IMR-90 (cell line): ENCODE measurements around the gene CDKN2B-AS1. TPM values are rescaled to one million over a fixed set of nuclear protein-coding genes. Genes with fewer than 3 reads are reported as not detected.

Experiments
- ATAC-seq: fragments of 200-7000 bp; cut with Tn5 transposase; 2 replicates; pipeline ENCODE4 v1.9.1; 2020; ENCODE audit warnings: low read depth, mild to moderate bottlenecking, moderate library complexity
- BruUV-seq: library from RNA; stranded (reverse); fragments of 400-500 nt; replicated peaks from 2 replicates; lab custom pipeline; 2021; lab: Mats Ljungman, UMichigan
- CTCF ChIA-PET: fragments of 300-600 bp; formaldehyde crosslinking; extraction: SDS; loops from one replicate; lab custom pipeline; 2021; ENCODE audit warnings: antibody characterized with exemption; lab: Yijun Ruan, JAX
- POLR2A ChIA-PET: fragments of 300-600 bp; sonication (Branson Sonifier 250); formaldehyde crosslinking; loops from one replicate; lab custom pipeline; 2022; ENCODE audit warnings: antibody characterized with exemption; ENCODE audit not compliant: unreplicated experiment; lab: Charles Lee
- DNase-seq: peaks from one replicate; pipeline ENCODE4 v3.0.0; 2013
- H2AFZ ChIP-seq: replicated peaks from 2 replicates; pipeline ENCODE3; 2013; ENCODE audit warnings: low read length, mild to moderate bottlenecking; ENCODE audit not compliant: poor library complexity
- H2AK5ac ChIP-seq: 2 replicates; pipeline ENCODE4 v1.6.1; 2013; ENCODE audit warnings: low read depth, low read length, inconsistent platforms
- H2AK9ac ChIP-seq: replicated peaks from 2 replicates; pipeline ENCODE3; 2013; ENCODE audit warnings: mild to moderate bottlenecking, low read depth, low read length, moderate library complexity; ENCODE audit not compliant: poor library complexity
- H2BK120ac ChIP-seq: 2 replicates; pipeline ENCODE4 v1.6.1; 2013; ENCODE audit warnings: low read depth, low read length, inconsistent platforms
- H2BK15ac ChIP-seq: 3 replicates; pipeline ENCODE4 v1.6.1; 2013; ENCODE audit warnings: low read depth, low read length, inconsistent platforms
- H2BK20ac ChIP-seq: 2 replicates; pipeline ENCODE4 v1.6.1; 2013; ENCODE audit warnings: low read depth, mild to moderate bottlenecking, inconsistent platforms, low read length, moderate library complexity
- H2BK5ac ChIP-seq: 2 replicates; pipeline ENCODE4 v1.6.1; 2013; ENCODE audit warnings: mild to moderate bottlenecking, low read depth, low read length, inconsistent platforms; ENCODE audit not compliant: poor library complexity, severe bottlenecking
- H3K14ac ChIP-seq: replicated peaks from 2 replicates; pipeline ENCODE4 v1.6.1; 2013; ENCODE audit warnings: low read depth, low read length, inconsistent platforms
- H3K18ac ChIP-seq: 2 replicates; pipeline ENCODE4 v1.6.1; 2013; ENCODE audit warnings: low read depth, low read length, control low read depth
- H3K23ac ChIP-seq: 2 replicates; pipeline ENCODE4 v1.6.1; 2013; ENCODE audit warnings: low read depth, low read length, inconsistent platforms
- H3K27ac ChIP-seq: 2 replicates; pipeline ENCODE4 v1.5.1; 2013; ENCODE audit warnings: mild to moderate bottlenecking, control low read depth, low read length; ENCODE audit not compliant: insufficient read depth
- H3K27me3 ChIP-seq: 2 replicates; pipeline ENCODE4 v1.6.1; 2013; ENCODE audit warnings: low read length; ENCODE audit not compliant: control insufficient read depth, insufficient read depth
- H3K36me3 ChIP-seq: 2 replicates; pipeline ENCODE4 v1.6.1; 2013; ENCODE audit warnings: low read length, mixed read lengths; ENCODE audit not compliant: control insufficient read depth, insufficient read depth
- H3K4ac ChIP-seq: 2 replicates; pipeline ENCODE4 v1.6.1; 2013; ENCODE audit warnings: low read depth, low read length, inconsistent platforms
- H3K4me1 ChIP-seq: 2 replicates; pipeline ENCODE4 v1.6.1; 2013; ENCODE audit warnings: low read length, mixed read lengths; ENCODE audit not compliant: control insufficient read depth, insufficient read depth
- H3K4me2 ChIP-seq: 2 replicates; pipeline ENCODE4 v1.6.1; 2013; ENCODE audit warnings: low read depth, mild to moderate bottlenecking, control low read depth, low read length, moderate library complexity
- H3K4me3 ChIP-seq: 2 replicates; pipeline ENCODE4 v1.5.1; 2013; ENCODE audit warnings: low read depth, mild to moderate bottlenecking, control low read depth, low read length, moderate library complexity; ENCODE audit not compliant: insufficient read depth
- H3K56ac ChIP-seq: 2 replicates; pipeline ENCODE4 v1.6.1; 2013; ENCODE audit warnings: low read length, inconsistent platforms; ENCODE audit not compliant: insufficient read depth; ENCODE audit errors: extremely low read depth
- H3K79me1 ChIP-seq, 2 experiments: 2 replicates each; pipeline ENCODE4 v1.6.1; 2013; ENCODE audit warnings: low read length in 2 of 2, inconsistent platforms in 1 of 2, low read depth in 1 of 2
- H3K9ac ChIP-seq: 2 replicates; pipeline ENCODE4 v1.6.1; 2013; ENCODE audit warnings: low read depth, low read length, control low read depth
- H3K9me1 ChIP-seq: 2 replicates; pipeline ENCODE4 v1.6.1; 2013; ENCODE audit warnings: low read length, inconsistent platforms; ENCODE audit not compliant: insufficient read depth
- H3K9me3 ChIP-seq: 2 replicates; pipeline ENCODE4 v1.6.1; 2013; ENCODE audit warnings: low read length; ENCODE audit not compliant: control insufficient read depth, insufficient read depth
- H4K20me1 ChIP-seq: 2 replicates; pipeline ENCODE4 v1.6.1; 2013; ENCODE audit warnings: low read length, inconsistent platforms; ENCODE audit not compliant: insufficient read depth
- H4K5ac ChIP-seq: 2 replicates; pipeline ENCODE4 v1.6.1; 2013; ENCODE audit warnings: mild to moderate bottlenecking, low read depth, low read length, control low read depth
- H4K8ac ChIP-seq, 2 experiments: 2 replicates each; pipeline ENCODE4 v1.6.1; 2013; ENCODE audit warnings: low read depth in 2 of 2, low read length in 2 of 2, control low read depth in 1 of 2, inconsistent platforms in 1 of 2
- H4K91ac ChIP-seq: 2 replicates; pipeline ENCODE4 v1.6.1; 2013; ENCODE audit warnings: low read depth, low read length, inconsistent platforms; ENCODE audit not compliant: insufficient read depth
- CHD1 ChIP-seq: IDR thresholded peaks from 2 replicates; pipeline ENCODE4 v1.6.1; 2012; ENCODE audit warnings: low read depth, low read length, improper control_type of control experiment
- MAFK ChIP-seq: IDR thresholded peaks from 2 replicates; pipeline ENCODE4 v1.6.1; 2012; ENCODE audit warnings: low read depth, low read length, improper control_type of control experiment
- RCOR1 ChIP-seq: IDR thresholded peaks from 2 replicates; pipeline ENCODE4 v1.6.1; 2012; ENCODE audit warnings: mild to moderate bottlenecking, low read length, improper control_type of control experiment; ENCODE audit not compliant: insufficient replicate concordance
- RFX5 ChIP-seq: IDR thresholded peaks from 2 replicates; pipeline ENCODE4 v1.8.0; 2012; ENCODE audit warnings: low read depth, mild to moderate bottlenecking, low read length, moderate library complexity
- WGBS, 2 experiments: methylation state at CpG; one replicate each; pipeline versions ENCODE4 v1.1.5 to v1.1.7; 2013; ENCODE audit warnings: missing lambda C conversion rate in 2 of 2; ENCODE audit not compliant: insufficient read length in 1 of 2; ENCODE audit errors: extremely low coverage in 2 of 2; 5-methylcytosine and 5-hydroxymethylcytosine counted together
- dilution Hi-C: fragments of 300-500 bp; cut with HindIII; formaldehyde crosslinking; loops from one replicate; pipeline ENCODE4 v1.14.3; 2018; ENCODE audit warnings: low sequenced_read_pairs; ENCODE audit not compliant: unreplicated experiment
- in situ Hi-C: fragments of 300-500 bp; cut with MboI; formaldehyde crosslinking; loops from 3 replicates; pipeline ENCODE4 v1.14.3; 2019; ENCODE audit warnings: low sequenced_read_pairs, inconsistent platforms, mixed read lengths
- intact Hi-C: fragments of 100-400 bp; cut with micrococcal nuclease; formaldehyde crosslinking; loops from 2 replicates; pipeline ENCODE4 v1.10.0; 2022
- polyA plus RNA-seq, 3 experiments: library from polyadenylated mRNA; depleted of rRNA; stranded (reverse); fragments of >200 nt; gene quantifications; 2 replicates each; pipeline ENCODE4 v1.2.3, GENCODE V29; 2012; ENCODE audit warnings: low replicate concordance in 1 of 3
- total RNA-seq: library from RNA; depleted of rRNA; stranded (reverse); fragments of >200 nt; gene quantifications from 2 replicates; pipeline ENCODE4 v1.2.3, GENCODE V29; 2012
- TF ChIP-seq, protein P1 (sequence below): fragments of 150-350 bp; IDR thresholded peaks from 2 replicates; pipeline ENCODE4 v1.6.1; 2016; ENCODE audit warnings: low read depth, mild to moderate bottlenecking, low read length, moderate library complexity, borderline replicate concordance

Gene CDKN2B-AS1
- total and polyA plus RNA-seq, 2 of the 4 experiments (the other 2 are of a cell fraction), result 1.0 to 1.1 TPM

DNA sequence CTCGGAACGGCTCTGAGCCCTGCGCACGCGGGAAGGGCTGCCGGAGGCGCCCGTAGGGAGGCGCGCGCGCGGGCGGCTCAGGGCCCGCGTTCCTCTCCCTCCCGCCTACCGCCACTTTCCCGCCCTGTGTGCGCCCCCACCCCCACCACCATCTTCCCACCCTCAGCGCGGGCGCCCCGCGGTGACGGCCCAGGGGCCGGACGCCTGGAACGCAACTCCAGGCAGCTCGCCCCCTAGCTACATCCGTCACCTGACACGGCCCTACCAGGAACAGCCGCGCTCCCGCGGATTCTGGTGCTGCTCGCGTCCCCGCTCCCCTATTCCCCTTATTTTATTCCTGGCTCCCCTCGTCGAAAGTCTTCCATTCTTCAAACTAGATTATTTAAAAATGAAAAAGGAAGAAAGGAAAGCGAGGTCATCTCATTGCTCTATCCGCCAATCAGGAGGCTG lies at the start of gene CDKN2B-AS1 (continued):
- TF ChIP-seq, protein P1, sequence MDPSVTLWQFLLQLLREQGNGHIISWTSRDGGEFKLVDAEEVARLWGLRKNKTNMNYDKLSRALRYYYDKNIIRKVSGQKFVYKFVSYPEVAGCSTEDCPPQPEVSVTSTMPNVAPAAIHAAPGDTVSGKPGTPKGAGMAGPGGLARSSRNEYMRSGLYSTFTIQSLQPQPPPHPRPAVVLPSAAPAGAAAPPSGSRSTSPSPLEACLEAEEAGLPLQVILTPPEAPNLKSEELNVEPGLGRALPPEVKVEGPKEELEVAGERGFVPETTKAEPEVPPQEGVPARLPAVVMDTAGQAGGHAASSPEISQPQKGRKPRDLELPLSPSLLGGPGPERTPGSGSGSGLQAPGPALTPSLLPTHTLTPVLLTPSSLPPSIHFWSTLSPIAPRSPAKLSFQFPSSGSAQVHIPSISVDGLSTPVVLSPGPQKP, result no peak
- TF ChIP-seq RFX5, result no peak
- TF ChIP-seq CHD1, result no peak
- TF ChIP-seq MAFK, result no peak

DNA sequence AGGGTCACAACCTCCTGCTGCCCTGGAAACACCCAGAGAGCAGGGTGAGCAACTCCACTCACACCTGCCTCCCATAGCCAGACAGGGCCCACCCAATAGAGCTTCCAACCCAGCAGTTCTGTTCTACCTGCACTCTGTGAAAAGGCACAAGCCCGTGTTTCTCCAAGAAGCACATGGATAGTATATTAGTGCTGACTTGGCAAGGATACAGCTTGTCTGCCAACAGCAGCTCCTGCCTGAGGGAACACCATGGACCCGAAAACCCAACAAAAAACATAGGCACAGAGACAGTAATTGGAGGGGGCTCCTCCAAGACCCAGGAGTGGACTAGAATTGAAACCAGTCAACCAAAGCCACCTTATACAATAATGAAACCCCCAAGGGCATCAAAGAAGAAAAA lies 49.0 kb upstream of the CDKN2B-AS1 start:
- ATAC-seq (no peak), DNase-seq (no peak)
- WGBS, 2 experiments, result no CpG with 5 or more reads among the region's 2 CpGs
- in situ Hi-C loops (no loop called here), dilution Hi-C loops (no loop called here), intact Hi-C loops (loop anchor here (5.0 kb wide), 1 partner anchor 73 kb away; no protein-coding TSS in a partner anchor)
- H2AK5ac ChIP-seq, result no peak overlapping the region
- no peaks in the 10 kb centered on the region for H4K20me1 ChIP-seq
- H2BK120ac ChIP-seq, result no peak overlapping the region
- no peak overlapping the region for H3K56ac ChIP-seq
- no peak overlapping the region for H4K91ac ChIP-seq
- no TSS peak for BruUV-seq
- H2AFZ ChIP-seq, result no peak overlapping the region
- no peak overlapping the region for H2AK9ac ChIP-seq
- no peak overlapping the region for H3K27ac ChIP-seq
- CTCF ChIA-PET, result no interaction called here
- H3K36me3 ChIP-seq, result no peaks in the 10 kb centered on the region
- H3K9me1 ChIP-seq, result no peaks in the 10 kb centered on the region; the same call in 1 of the 2 replicates
- no peak overlapping the region for H3K14ac ChIP-seq
- H3K79me1 ChIP-seq, result no peaks in the 10 kb centered on the region
- H2BK5ac ChIP-seq, result no peak overlapping the region
- TF ChIP-seq RCOR1 (no peak), MAFK (peak; percentile 51; the same call in 1 of the 2 replicates)
- H3K23ac ChIP-seq, result no peak overlapping the region
- no peak overlapping the region for H3K9ac ChIP-seq
- no peaks in the 10 kb centered on the region for H3K4me1 ChIP-seq
- peaks cover 2% of the 10 kb centered on the region; the same call in 1 of the 2 replicates for H3K9me3 ChIP-seq
- peaks cover 3% of the 10 kb centered on the region for H3K27me3 ChIP-seq
- no peak overlapping the region for H2BK20ac ChIP-seq
- no peak overlapping the region for H4K8ac ChIP-seq
- no peak overlapping the region for H3K4ac ChIP-seq
- POLR2A ChIA-PET, result no interaction called here
- no peak overlapping the region for H3K18ac ChIP-seq
- H3K4me2 ChIP-seq, result no peak overlapping the region
- H3K4me3 ChIP-seq, result no peak overlapping the region
- H2BK15ac ChIP-seq, result no peak overlapping the region
- H4K5ac ChIP-seq, result no peak overlapping the region
